Medulla oblongata (tissue), 1 donor: ENCODE results near the gene STX12.
A peak's percentile ranks its signal among the peaks of the same experiment; 100 is the strongest.
"Not testable (repeated sequence)": the region's sequence is repeated elsewhere in the genome, so short reads cannot be mapped to it uniquely, and the experiment has no call there.

Experiments used
- DNase-seq: peaks from one replicate; pipeline ENCODE4 v3.0.0-alpha.2; 2015; ENCODE audit errors: extremely low spot score

The STX12 gene

DNA sequence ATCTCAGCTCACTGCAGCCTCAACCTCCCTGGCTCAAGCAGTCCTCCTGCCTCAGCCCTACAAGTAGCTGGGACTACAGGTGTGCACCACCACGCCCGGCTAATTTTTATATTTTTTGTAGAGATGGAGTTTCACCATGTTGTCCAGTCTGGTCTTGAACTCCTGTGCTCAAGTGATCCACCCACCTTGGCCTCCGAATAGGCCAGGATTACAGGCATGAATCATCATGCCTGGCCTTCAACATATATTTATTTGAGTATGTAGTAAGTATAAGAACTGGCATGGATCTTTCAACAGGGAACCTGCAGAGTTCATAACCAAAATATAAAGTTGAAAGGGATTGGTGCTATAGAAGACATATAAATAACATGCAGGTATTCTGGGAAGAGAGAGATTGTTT, 2.3 kb downstream of the STX12 start:
- not testable (repeated sequence) for DNase-seq

DNA sequence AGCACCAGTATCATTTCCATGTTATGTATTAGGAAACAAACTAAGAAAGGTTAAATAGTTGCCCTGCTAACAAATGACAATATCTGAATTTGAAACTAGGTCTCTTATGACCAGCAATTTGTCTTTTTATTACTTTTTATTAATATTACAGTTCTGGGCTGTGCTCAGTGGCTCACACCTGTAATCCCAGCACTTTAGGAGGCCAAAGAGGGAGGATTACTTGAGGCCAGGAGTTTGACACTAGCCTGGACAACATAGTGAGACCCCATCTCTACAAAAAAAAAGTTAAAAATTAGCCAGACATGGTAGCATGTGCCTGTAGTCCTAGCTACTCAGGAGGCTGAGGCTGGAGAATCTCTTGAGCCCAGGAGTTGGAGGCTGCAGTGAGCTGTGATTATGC, 3.3 kb downstream of the STX12 start:
- DNase-seq: not testable (repeated sequence)

DNA sequence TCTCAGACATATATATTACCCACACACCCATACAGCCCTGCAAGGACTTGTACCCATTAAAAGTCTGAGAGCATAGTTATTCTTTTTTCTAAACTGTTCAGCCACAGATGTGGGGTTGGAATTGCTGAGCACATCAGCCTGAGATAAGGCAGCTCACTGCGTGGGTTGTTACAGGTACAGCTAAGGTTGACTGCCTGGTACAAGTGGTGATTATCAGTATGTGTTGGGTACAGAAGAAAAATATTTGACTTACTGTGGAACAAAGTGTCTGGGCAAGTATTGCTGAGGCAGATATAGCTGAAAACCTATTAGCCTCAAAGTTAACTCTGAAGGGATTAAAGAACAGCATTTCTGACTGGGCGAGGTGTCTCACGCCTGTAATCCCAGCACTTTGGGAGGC, 5.0 kb downstream of the STX12 start:
- DNase-seq: no peak

DNA sequence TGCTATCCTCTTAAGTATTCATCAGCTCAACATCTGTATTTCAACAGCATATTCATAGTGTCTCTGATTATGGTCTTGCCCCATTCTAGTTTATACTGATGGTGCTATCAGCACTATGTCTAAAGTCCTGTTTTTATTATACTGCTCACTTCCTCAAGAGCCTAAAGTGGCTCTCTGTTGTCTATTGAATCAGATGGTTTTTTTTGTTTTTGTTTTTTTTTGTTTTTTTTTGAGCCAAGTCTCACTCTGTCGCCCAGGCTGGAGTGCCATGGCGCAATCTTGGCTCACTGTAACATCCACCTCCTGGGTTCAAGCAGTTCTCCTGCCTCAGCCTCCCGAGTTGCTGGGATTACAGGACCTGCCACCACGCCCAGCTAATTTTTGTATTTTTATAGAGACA, 6.1 kb downstream of the STX12 start:
- no peak for DNase-seq

DNA sequence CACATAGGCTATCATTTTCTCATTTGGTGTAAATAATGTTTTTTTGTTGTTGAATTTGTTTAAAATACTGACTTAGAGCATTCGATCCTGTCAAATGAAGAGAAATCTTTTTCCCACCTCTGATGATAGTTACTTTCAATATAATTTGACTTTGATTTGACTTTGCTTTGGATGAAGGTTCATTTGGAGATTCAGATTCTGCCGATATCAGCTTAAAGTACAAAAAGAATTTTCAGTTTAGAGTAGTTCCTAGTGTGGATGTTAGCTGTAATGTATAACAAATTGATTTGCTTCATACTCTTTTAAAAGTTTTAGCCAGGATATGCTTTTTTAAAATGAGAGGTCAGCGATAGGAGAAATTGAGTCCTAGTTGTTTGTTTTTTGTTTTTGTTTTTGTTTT, 9.9 kb downstream of the STX12 start:
- no peak for DNase-seq

DNA sequence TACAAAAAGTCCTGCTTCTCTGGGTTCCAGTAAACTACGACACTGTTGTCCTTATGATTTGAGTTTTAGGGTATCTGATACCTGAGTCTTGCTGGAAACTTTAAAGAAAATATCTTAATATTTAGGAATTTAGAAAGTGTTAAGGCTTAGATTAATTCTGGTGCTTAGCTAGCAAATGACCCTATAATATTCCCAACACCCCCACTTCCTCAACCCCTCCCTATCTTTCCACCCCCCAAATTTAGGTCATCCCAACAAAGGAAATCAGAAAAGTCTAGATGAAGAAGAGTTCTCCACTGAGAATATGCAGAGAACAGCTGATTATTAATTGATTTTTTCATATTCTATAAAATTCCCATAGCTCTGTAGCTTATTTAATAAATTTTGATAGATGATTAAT, 11.7 kb downstream of the STX12 start:
- DNase-seq: no peak

DNA sequence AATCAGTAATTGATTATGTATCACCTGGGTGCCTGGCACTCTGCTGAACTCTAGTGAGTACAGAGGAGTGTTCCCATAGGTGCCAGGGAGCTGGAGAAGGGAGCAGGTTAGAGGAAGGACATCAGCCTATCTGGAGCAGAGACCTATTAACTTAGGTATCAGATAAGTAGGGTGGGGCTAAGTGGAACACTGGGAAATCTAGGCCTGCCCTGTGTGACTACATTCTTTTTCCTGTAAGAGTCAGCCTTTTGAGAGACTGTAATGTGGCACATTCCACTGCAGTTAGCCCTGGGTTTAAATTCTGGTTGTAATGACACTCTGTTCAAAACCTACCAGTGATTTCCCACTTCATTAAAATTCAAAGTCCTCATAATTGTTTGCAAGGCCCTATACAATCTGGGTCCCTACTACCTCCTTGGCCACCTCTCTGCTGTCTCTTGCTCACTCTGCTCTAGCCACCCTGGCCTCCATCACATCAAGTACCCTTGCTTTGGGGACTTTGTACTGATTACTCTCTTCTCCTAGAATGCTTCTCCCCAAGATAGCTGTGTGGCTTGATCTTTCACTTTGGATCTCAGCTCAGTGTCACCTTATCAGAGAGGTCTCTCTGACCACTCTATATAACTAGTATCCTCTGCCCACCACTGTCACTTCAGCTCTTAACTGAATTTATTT, 12.9 kb downstream of the STX12 start:
- no peak for DNase-seq

DNA sequence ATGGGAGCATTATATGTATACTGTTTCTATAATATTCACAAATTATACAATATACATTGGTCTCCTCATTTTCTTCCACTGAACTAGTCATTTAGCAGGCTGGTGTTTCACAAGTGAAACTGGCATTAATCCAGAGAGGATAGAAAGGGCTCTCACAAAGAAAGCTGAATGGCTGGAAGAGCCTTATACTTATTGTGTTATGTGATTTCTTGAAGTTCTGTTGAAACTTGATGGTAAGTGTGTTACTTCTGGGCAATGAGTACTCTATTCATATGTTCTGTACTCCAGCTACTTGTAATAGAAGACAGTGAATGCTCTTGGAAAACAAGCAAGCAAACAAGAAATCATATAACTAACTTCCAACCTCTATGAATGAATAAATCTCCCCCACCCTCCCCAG, 14.9 kb downstream of the STX12 start:
- DNase-seq: peak; percentile 54

DNA sequence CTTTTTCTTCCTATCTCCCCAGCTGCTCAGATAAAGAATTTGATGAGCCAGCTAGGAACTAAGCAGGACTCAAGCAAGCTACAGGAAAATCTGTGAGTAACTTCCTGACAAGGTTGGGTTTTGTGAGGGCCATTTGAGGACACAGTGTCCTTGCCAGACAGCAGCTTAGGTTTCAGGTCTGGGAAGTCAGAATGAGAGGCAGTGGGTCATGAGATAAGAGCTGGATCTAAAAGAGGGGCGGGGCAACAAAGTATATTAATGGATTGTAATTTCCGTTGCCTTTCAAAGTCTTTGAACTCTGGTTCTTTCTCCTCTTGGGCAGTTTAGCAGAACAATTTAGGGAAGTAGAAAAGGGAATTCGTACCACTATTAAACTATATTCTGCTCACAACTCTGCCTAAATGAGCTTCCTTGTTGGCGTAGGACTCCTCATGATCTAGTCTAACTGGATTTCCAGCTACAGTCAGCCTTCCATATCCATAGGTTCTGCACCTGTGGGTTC, 16.6 kb downstream of the STX12 start:
- peak; percentile 26 for DNase-seq

DNA sequence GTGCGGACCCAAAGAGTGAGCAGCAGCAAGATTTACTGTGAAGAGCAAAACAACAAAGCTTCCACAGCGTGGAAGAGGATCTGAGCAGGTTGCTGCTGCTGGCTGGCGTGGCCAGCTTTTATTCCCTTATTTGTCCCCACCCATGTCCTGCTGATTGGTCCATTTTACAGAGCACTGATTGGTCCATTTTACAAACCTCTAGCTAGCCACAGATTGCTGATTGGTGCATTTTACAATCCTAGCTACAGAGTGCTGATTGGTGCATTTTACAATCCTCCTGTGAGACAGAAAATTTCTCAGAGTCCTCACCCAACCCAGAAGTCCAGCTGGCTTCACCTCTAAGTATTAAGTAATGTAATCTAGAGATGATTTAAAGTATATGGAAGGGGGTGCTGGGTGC, 17.3 kb downstream of the STX12 start:
- not testable (repeated sequence) for DNase-seq

DNA sequence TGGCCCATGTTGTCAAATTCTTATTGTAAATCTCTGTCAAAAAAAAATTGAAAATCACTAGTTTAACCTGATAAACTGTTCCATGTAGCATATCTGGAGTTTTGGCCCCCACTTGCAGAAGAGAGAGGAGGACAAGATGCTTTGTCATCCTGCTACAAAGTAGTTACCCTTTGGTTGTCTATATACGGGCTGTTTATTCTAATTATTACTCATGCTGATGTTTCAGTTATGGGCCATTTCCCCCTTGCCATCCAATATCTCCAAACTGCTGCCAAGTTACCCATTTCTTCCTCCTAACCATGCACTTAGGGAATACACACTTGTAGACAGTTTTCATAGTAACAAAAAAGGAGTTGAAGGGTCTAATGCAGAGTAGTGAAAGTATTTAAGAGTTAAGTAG, 22.6 kb downstream of the STX12 start:
- DNase-seq: no peak

DNA sequence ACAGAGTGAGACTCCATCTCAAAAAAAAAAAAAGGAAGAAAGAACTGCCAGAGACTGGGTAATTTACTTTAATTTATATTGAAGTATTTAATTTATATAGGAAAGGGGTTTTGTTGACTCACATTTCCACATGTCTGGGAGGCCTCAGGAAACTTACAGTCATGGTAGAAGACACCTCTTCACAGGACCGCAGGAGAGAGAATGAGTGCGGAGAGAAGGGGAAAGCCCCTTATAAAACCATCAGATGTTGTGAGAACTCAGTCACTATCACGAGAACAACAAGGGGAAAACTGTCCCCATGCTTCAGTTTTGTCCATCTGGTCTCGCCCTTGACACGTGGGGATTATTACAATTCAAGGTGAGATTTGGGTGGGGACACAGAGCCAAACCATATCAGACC, 31.8 kb downstream of the STX12 start:
- DNase-seq: no peak

DNA sequence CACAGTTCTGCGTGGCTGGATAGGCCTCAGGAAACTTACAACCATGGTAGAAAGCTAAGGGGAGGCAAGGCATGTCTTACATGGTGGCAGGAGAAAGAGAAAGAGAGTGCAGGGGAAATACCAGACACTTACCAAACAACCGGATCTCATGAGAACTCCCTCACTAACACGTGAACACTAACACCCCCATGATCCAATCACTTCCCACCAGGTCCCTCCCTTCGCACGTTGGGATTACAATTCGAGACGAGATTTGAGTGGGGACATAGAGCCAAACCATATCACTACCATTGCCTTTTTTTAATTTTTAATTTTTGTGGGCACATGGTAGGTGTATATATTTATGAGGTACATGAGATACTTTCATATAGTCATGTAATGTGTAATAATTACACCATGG, 33.7 kb downstream of the STX12 start:
- DNase-seq: no peak

DNA sequence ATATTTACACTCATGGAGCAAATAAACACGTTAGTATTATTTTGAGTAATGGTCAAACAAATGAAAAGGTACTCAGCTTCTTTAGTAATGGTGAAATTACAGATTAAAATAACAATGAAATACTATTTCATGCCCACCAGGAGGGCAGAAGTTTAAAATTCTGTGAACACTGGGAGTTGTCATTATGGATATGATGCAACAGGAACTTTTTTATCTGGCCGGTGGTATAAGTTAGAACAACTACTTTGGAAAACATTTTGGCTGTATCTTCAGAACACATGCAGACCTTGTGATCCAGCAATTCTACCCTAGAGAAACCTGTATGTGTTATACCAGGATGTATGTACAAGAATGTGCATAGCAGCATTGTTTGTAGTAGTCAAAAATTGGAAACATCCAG, 34.4 kb downstream of the STX12 start:
- no peak for DNase-seq

DNA sequence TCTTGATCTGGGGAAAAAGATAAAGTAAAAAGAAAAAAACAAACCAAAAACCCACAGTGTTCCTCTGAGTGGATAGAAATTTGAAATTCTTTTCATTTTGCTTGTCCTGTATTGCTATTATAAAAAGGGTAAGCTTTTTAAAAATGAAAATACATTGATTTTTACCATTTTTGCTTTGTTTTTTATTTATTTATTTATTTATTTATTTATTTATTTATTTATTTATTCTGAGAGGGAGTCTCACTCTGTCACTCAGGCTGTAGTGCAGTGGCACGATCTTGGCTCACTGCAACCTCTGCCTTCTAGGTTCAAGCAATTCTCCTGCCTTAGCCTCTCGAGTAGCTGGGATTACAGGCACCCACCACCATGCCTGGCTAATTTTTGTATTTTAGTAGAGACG, 35.1 kb downstream of the STX12 start:
- DNase-seq: not testable (repeated sequence)

DNA sequence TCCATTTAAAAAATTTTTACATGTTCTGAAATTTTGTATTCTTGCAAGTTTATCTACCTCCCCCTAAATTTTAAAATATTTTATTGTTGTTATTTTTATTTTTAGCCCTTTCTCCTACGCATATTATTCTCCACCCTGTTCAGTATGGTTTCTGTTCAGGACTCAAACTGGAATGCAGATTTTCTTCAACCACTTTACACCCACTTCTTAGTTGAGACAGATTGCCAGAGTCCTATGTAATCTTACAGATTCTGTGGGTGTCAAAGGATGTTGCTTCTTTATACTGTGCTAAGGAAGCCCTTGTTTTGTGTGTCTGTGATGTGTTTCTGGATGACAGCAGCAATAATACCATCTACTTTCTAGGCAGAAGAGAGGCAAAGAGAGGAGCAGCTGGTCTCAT, 36.9 kb downstream of the STX12 start:
- no peak for DNase-seq

DNA sequence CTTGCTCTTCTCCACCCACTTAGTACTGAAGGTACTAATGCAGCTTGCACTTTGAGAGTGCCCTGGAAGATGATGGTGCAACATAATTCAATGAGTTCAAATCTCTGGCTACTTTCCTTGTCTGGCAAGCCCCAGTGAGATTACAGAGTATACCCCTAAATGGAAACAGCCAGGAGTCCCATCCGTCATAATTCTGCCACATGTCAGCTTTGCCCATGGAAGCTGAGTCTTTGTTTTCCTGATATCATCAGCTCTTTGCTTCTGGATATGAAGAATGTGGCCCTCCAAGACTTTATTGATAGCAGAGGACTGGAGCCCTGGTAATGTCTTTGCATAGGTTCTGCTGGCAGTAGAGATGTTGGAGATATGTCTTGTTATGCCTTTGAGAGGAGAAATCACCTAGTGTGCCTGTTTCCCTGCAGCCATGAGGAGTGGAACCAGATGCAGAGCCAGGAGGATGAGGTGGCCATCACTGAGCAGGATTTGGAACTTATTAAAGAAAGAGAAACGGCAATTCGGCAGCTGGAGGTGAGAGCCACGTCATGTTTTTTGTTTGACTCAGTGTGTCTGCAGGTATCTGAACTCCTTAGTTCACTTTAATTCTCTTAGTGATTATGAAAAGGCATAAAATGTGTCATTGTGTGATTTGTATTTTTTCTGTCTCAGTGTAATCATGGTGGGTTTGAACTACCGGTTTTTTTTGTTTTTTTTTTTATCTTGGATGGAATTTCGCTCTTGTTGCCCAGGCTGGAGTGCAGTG, 38.9 kb downstream of the STX12 start:
- DNase-seq: no peak

DNA sequence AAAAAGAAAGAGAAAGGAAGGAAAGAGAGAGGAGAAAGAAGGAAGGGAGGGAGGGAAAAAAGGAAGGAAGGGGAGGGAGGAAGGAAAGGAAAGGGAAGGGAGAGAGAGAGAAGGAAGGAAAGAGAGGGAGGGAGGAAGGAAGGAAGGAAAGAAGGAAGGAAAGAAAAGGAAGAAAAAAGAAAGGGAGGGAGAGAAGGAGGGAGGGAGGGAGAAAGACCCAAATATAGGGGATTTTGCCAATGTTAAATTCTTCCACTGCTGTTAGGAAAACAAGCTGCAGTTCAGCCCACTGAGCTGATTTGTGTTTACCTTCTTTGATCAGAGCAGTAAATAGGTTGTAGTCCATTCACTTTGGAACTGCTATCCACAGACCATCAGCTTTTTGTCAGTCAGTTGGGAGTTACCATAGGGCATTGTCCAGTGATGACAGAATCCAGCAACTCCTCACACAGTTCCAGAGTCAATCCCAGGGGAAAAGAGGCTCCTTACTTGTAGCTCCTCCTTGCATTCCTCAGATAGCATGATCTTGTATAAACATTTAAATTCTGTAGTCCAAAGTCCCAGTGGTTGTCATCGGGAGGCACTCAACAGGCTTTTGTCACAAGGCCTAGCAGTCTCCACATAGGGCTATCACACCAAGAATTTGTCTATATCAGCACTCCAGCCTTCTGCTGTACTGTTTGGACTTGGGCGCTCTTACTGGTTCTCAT, 44.1 kb downstream of the STX12 start:
- no peak for DNase-seq

DNA sequence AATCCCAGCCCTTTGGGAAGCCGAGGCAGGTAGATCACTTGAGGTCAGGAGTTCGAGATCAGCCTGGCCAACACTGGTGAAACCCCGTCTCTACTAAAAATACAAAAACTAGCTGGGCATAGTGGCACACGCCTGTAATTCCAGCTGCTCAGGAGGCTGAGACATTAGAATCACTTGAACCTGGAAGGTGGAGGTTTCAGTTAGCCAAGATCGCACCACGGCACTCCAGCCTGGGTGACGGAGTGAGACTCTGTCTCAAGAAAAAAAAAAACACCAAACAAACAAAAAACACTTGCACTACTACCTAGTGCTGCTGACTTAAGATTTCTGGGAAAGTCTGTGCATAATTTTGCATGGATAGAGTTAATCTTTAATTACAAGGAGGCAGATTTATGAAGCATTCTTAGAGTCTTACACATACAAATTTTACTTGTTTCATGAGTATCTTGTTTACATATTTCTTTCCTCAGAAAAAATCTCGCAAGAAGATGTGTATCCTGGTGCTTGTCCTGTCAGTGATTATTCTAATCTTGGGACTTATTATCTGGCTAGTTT, 48.8 kb downstream of the STX12 start:
- no peak for DNase-seq

DNA sequence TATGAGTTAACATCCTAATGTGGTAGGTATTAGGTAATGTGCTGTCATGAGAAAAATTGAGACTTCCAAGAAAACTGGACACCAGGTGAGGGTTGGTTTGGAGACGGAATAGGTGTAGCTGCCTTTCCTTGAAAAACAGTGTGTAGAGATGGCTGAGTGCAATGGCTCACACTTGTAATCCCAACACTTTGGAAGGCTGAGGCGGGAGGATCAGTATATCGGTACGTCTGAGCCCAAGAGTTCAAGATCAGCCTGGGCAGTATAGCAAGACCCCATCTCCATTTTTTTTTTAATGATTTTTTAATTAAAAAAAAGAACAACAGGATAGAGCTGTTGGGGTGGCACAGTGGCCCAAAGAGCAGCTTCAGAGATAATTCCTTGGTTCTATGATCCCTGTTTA, 50.8 kb downstream of the STX12 start:
- no peak for DNase-seq

DNA sequence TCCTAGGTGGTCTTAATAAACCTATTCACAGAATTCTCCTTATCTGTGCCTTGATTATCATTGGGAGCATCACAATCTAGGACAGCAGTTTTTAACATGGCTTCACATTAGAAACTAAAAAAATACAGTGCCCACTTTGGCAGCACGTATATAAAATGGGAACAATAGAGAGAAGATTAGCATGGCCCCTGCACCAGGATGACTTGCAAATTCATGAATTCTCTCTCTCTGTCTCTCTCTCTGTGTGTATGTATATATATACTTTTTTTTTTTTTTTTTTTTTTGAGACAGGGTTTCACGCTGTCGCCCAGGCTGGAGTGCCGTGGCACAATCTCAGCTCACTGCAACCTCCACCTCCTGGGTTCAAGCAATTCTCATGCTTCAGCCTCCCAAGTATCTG, 51.4 kb downstream of the STX12 start:
- DNase-seq: no peak

DNA sequence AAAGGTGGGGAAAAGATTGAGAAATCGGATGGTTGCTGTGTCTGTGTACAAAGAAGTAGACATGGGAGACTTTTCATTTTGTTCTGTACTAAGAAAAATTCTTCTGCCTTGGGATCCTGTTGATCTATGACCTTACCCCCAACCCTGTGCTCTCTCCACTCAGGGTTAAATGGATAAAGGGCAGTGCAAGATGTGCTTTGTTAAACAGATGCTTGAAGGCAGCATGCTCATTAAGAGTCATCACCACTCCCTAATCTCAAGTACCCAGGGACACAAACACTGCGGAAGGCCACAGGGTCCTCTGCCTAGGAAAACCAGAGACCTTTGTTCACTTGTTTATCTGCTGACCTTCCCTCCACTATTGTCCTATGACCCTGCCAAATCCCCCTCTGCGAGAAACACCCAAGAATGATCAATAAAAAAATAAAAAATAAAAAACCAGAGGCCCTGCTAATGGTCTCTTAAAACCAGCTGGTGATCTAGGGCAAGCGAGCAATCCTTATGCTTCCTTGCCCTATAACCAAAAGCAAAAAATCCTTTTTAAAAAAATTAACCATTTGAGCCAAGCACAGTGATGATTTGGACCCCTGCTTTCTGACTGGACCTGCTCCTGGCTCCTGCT, 56.4 kb downstream of the STX12 start:
- DNase-seq: not testable (repeated sequence)
